ENCODE results near the gene WBP1L.
"Not testable (repeated sequence)": the region's sequence is repeated elsewhere in the genome, so short reads cannot be mapped to it uniquely, and the experiment has no call there.

WBP1L gene

GRCh38 chr10:102815790-102816549 lies 72.2 kb downstream of the WBP1L start:
- H3K4me3 ChIP-seq (ENCODE audit: low read depth, low read length): no peak overlapping the region
- TF ChIP-seq CTCF (IDR thresholded peaks at IDR 0.05; ENCODE audit: control insufficient read depth, extremely low read depth, insufficient read depth): no peak
- no peak for DNase-seq (ENCODE audit: low read depth)

- H3K4me3 ChIP-seq (ENCODE audit: low read depth, low read length): no peak overlapping the region
- DNase-seq (ENCODE audit: low read depth): no peak
- no peak for TF ChIP-seq CTCF (IDR thresholded peaks at IDR 0.05; ENCODE audit: control insufficient read depth, extremely low read depth, insufficient read depth)
Measured at GRCh38 chr10:102817175-102817574, 73.4 kb downstream of the WBP1L start.

- no peak overlapping the region for H3K4me3 ChIP-seq (ENCODE audit: low read depth, low read length)
- TF ChIP-seq CTCF (IDR thresholded peaks at IDR 0.05; ENCODE audit: control insufficient read depth, extremely low read depth, insufficient read depth): no peak
- no peak for DNase-seq (ENCODE audit: low read depth)
Measured at GRCh38 chr10:102819054-102819453, 75.3 kb downstream of the WBP1L start.

GRCh38 chr10:102820008-102820407 lies 76.3 kb downstream of the WBP1L start:
- H3K4me3 ChIP-seq (ENCODE audit: low read depth, low read length); DNase-seq (ENCODE audit: low read depth): not testable (repeated sequence)

- no peak for TF ChIP-seq CTCF (IDR thresholded peaks at IDR 0.05; ENCODE audit: control insufficient read depth, extremely low read depth, insufficient read depth)
- no peak for DNase-seq (ENCODE audit: low read depth)
Measured at GRCh38 chr10:102822222-102822621, 78.5 kb downstream of the WBP1L start.

GRCh38 chr10:102824664-102825063 lies 80.9 kb downstream of the WBP1L start:
- no peak overlapping the region for H3K4me3 ChIP-seq (ENCODE audit: low read depth, low read length)
- TF ChIP-seq CTCF (IDR thresholded peaks at IDR 0.05; ENCODE audit: control insufficient read depth, extremely low read depth, insufficient read depth): no peak
- no peak for DNase-seq (ENCODE audit: low read depth)

More at GRCh38 chr10:102822222-102822621, 78.5 kb downstream of the WBP1L start:
- no peak overlapping the region for H3K4me3 ChIP-seq (ENCODE audit: low read depth, low read length)

GRCh38 chr10:102826148-102826796 lies 82.5 kb downstream of the WBP1L start:
- TF ChIP-seq CTCF (IDR thresholded peaks at IDR 0.05; ENCODE audit: control insufficient read depth, extremely low read depth, insufficient read depth): no peak
- no peak overlapping the region for H3K4me3 ChIP-seq (ENCODE audit: low read depth, low read length)
- DNase-seq (ENCODE audit: low read depth): no peak
